Measurements from ENCODE around the gene RPS6KA5. TPM values are rescaled to one million over a fixed set of nuclear protein-coding genes. Genes with fewer than 3 reads are reported as not detected.
A peak's percentile ranks its signal among the peaks of the same experiment; 100 is the strongest.
"Not testable (repeated sequence)": the region's sequence is repeated elsewhere in the genome, so short reads cannot be mapped to it uniquely, and the experiment has no call there.

RPS6KA5 gene
- total RNA-seq, 1 experiment from 2014 or later = 3.3 TPM

DNA sequence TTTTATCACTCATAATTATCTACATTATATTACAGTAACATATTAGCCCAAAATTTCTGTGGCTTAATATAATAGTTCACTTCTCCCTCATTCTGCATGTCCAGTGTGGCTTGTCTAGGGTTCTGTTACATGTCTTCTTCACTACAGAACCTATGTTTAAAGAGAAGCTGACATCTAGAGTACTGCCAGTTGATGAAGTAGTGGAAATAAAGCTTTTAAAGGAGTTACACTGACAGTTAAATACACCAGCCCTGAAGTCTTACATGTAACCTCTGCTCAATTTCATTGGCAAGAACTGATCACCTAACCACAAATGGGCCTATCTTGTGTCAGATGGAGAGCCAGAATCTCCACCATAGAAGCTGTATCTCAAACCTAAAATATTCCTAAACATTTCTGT lies 32.9 kb downstream of the RPS6KA5 start:
- DNase-seq (ENCODE audit: low spot score) = no peak

DNA sequence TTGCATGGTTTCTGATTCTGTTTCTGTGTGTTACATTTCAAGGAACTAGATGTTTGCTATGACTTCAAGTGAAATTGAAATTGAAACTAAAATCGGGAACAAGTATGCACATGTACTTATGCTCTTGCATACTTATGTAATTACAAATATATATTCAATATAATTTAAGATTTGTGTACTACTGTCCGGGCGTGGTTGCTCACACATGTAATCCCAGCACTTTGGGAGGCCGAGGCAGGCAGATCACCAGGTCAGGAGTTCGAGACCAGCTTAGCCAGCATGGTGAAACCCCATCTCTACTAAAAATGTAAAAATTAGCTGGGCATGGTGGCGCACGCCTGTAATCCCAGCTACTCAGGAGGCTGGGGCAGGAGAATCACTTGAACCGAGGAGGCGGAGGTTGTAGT lies 37.8 kb downstream of the RPS6KA5 start:
- DNase-seq (ENCODE audit: low spot score) = not testable (repeated sequence)

DNA sequence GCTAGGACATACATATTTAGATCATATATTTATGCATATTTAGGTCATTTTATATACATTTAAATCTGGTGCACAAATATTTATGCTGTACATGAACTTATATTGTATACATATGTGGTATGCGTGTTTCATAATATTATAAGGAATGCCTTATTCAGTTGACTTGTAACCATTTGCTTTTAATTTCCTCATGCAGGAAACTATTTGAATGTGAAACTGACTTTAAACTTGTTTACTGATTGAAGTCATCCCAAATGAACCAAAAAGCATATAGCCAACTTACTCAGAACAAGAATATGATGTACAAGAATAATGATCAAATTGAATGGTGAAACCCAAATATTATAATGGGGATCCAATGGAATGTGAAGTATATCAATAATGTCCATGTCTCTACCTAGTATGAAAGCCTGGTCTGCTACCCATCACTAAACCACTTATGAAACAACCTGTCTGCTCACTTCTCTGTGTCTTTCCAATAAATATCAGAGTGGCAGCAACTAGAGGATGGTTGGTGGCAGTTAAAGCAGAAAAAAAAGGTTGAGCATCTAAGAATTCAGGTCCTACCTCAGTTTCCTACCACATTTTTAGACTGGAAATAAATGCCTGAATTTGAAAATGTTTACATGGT lies 38.3 kb downstream of the RPS6KA5 start:
- no peak for DNase-seq (ENCODE audit: low spot score)

DNA sequence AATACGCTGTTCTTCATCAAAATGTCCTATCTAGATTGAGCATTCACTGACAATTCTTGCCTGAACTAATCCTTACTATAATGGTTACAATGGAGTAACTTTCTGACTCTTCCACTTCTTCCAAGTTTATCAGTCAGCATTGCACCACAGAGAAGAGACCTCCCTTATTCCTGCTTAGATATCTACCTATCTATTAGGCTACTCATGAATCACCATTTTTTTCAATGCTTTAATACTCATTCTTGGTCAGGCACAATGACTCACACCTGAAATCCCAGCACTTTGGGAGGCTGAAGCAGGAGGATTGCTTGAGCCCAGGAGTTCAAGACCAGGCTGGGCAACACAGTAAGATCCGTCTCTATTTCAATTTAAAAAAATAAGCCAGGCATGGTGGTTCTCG lies 39.3 kb downstream of the RPS6KA5 start:
- DNase-seq (ENCODE audit: low spot score) = no peak

DNA sequence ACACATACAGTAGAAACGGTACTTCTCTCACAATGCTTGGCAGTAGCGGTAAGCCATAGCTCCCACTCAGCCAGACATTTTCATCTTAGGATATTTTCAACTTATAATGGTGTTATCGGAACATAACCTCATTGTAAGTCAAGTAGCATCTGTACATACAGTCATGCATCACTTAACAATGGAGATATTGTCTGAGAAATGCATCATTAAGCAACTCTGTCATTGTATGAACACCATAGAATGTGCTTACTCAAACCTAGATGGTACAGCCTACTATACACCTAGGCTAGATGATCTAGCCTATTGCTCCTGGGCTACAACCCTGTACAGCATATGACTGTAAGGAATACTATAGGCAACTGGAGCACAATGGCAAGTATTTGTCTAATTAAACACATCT lies 40.8 kb downstream of the RPS6KA5 start:
- no peak for DNase-seq (ENCODE audit: low spot score)

DNA sequence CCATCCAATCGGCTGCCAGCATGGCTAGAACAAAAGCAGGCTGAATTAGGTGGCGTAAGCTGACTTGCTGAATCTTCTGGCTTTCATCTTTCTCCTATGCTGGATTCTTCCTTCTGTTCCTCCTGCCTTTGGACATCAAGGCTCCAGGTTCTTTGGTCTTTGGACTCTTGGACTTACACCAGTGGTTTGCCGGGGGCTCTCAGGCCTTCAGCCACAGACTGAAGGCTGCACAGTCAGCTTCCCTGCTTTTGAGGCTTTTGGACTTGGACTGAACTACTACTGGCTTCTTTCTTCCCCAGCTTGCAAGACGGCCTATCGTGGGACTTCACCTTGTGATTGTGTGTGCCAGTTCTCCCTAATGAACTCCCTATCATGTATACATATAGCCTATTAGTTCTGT lies 42.0 kb downstream of the RPS6KA5 start:
- DNase-seq (ENCODE audit: low spot score) = no peak

DNA sequence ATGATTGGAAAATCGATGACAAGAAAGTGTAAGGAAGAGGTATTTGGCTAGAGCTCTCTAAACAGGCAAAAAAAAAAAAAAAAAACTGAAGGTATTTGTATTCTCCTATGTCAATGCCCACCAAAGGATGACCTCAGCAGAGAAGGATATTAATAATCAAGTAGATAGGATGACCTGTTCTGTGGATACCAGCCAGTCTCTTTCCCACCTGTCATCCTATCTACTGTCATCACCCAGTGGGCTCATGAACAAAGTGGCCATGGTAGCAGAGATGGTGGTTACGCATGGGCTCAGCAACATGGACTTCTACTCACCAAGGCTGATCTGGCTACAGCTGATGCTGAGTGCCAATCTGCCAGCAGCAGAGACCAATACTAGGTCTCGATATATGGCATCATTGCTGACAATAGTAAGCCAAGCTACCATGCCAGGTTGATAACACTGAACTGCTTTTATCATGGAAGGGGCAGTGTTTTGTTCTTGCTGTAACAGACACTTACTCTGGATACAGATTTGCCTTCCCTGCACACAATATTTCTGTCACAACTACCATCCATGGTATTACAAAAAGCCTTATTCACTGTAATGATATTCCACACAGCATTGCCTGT lies 43.5 kb downstream of the RPS6KA5 start:
- no peak for DNase-seq (ENCODE audit: low spot score)

DNA sequence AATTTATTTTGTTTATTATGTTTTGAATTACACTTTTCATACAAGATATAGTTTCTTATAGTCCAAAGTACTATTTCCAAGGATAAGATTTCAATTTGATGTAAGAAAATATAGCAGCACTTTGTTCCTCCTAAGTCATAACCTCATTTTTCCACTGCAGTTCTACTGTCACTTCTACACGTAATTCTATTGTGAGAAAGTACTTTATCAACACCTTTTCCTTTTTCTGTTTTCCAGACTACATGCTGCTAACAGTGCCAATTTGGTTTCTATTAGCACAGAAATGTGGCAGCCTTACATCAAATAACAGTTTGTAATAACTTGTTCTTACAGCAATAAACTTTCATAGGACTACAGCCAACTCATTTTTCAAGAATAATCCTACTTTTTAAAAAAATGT lies 45.0 kb downstream of the RPS6KA5 start:
- no peak for DNase-seq (ENCODE audit: low spot score)

DNA sequence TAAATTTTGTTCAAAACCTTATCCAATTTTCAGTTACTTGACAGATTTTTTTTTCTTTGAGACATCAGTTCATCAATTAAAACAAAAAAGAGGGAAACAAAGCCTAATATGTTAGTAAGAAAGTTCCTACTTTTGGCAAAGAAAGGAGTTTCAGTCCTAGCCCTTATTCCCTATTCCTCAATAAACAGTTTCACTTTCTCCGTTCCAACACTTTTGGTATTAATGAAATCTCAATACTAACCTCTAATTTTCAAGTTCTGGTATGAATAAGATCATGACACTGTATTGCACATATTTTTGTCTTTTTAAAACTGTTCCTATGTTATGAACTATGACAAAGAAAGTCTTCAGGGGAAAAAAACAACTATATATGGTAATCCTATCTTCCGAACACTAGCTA lies 48.4 kb downstream of the RPS6KA5 start:
- DNase-seq (ENCODE audit: low spot score) = no peak

DNA sequence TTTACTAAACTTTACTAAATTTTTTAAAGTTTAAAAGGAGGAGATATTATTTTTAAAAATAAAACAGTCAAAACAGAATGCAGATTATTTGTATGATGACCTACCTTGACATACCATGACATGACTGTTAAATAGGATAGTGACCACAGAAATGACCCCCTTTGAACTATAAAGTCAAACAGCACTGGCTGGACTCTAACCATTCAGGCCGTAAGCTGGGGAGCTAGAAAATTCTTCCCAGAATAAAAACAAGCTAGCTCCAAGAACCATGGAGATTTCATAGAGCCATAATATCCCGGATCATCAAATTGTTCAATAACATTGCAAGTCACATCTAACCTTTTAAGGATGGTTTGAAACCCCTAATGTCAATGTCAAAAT lies 50.3 kb downstream of the RPS6KA5 start:
- DNase-seq (ENCODE audit: low spot score) = no peak

DNA sequence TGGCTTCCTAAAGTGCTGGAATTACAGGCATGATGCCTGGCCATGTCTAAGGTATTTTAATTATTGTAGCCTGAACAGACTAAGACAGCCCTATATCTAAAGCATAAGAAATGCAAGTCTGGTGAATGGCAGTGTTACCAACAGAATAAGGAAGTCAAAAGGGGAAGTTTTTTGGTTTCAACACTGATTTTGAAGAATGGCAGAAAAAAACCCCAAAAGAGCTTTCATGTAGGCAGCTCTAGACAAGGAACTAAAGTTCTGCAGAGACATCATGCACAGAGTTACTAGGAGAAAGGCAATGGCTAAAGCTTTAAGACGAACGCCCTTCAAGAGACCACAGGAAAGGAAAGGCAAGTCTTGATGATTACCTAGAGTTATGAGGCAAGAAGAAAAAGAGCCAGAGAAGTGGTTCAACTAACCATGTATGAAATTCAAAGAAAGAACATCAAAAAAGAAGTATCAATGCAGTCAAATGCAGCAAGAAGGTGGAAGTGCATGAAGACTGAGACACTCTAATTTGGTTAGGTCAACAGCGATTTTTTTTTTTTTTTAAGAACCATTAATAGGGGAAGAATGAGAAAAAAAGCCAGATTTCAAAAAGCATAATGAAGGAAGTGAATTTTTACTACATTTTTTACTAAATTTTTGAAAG lies 50.8 kb downstream of the RPS6KA5 start:
- no peak for DNase-seq (ENCODE audit: low spot score)

DNA sequence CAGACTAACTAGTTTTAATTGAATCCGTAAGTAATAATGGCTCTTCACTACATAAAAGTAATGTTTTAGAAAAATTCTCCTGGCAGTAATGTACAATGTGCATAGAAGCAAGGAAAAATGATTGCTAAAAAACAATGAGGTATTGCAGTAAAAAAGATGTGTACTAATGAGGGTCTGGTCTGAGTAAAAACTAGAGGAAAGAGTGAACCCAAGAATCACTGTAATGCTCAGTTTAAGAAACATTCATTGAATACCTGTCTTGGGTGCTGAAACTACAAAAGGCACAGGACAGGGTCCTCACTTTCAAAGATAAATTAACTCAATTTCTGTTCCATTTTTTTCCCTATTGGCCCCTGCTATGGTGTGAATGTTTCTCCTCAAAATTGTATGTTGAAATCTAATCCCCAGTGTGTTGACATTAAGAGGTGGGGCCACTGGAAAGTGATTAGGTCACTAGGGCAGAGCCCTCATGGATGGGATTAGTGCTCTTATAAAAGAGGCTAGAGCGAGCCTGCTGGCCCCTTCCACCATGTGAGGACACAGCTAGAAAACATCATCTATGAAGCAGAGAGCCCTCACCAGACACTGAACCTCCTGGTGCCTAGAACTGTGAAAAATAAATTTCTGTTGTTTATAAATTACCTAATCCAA lies 51.6 kb downstream of the RPS6KA5 start:
- DNase-seq (ENCODE audit: low spot score) = no peak

DNA sequence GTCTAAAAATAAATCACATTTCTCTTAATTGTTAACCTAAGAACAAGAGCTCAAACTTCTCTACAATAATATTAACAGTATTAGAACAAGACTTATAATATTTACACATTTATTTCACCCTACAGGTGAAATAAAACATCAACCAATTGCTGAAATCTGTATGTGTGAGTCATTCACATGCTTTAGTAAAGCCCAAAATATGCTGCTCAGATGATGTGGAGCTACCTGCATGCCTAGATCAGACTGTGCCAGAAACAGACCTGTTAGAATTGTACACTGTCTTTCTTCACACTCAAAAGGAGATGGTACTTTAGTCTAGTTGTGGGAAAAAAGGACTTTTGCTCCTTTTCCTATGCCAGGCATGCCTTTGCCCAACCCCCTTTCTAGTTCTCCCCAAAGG lies 54.7 kb downstream of the RPS6KA5 start:
- DNase-seq (ENCODE audit: low spot score) = no peak

DNA sequence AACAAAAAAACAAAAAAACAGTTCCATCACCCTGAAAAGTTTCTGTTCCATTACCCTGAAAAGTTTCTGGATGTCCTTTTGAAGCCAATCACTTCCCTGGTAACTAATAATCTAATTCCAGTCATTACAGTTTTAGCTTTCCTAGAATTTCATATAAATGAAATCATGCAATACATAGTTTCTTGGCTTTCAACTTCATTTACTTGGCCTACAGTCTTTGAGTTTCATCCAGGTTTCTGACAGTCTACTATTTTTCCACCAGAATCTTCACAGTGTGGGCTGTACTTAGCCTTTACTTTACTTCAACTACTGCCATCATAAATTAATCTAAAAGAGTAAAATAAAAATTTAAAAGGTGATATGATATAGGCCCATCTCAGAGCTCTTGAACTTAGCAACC lies 55.5 kb downstream of the RPS6KA5 start:
- no peak for DNase-seq (ENCODE audit: low spot score)

DNA sequence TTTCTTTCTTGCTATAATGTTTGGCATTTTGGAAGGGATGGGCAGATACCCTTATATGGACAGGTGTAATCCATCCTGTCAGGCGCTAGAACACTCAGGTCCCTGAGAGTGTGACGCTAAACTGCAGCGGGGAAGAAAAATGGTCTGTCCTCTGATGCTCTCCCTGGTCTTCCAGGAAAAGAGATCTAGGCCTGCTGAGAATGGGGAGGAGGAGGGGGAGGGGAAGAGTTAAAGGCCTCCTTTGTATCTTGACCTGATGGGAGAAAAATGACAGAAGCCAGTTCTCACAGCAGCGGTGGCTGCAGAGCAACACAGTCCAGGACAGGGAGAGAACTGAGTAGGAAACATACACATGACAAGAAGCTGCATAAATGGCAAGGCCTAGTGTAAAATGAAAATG lies 61.1 kb downstream of the RPS6KA5 start:
- DNase-seq (ENCODE audit: low spot score) = no peak

DNA sequence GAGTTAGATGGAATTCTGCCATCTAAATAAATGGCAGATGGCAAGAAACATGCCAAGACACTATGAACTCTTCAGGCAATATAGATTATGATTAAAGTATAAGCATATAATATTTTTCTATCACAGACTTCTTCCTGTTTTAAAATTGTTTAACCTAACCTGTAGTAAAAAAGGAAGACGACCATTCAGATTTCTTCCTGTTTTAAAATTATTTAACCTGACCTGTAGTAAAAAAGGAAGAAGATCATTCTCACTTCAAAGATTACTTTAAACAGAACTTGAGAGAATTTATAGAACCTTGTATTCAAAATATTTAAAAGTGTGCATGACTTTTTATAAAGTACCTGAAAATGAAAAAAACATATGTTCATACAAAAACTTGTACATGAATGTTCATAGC lies 63.5 kb downstream of the RPS6KA5 start:
- DNase-seq (ENCODE audit: low spot score) = no peak

DNA sequence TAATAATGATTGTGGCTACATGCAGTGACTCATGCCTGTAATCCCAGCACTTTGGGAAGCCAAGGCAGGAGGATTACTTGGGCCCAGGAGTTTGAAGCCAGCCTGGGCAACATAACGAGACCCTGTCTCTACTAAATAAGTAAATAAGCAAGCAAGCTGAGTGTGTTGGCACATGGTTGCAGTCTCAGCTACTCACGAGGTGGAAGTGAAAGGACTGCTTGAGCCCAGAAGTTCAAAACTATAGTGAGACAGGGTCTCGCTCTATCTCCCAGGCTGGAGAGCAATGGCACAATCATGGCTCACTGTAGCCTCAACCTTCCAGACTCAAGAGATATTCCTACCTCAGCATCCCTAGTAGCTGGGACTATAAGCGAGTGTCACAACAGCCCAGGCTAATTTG lies 64.7 kb downstream of the RPS6KA5 start:
- DNase-seq (ENCODE audit: low spot score) = peak; percentile 16

DNA sequence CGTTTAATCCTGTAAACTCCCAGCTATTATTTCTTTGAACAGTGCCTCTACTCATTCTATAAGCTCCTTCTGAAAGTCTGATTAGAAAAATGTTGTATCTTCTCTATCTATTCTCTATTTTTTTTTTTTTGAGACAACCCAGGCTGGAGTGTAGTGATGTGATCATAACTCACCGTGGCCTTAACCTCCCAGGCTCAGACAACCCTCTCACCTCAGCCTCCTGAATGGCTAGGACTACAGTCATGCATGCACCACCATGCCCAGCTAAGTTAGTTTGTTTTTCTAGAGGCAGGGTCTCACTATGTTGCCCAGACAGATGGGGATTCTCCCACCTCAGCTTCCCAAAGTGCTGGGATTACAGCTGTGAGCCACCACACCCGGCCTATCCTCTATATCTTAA lies 66.6 kb downstream of the RPS6KA5 start:
- no peak for DNase-seq (ENCODE audit: low spot score)

DNA sequence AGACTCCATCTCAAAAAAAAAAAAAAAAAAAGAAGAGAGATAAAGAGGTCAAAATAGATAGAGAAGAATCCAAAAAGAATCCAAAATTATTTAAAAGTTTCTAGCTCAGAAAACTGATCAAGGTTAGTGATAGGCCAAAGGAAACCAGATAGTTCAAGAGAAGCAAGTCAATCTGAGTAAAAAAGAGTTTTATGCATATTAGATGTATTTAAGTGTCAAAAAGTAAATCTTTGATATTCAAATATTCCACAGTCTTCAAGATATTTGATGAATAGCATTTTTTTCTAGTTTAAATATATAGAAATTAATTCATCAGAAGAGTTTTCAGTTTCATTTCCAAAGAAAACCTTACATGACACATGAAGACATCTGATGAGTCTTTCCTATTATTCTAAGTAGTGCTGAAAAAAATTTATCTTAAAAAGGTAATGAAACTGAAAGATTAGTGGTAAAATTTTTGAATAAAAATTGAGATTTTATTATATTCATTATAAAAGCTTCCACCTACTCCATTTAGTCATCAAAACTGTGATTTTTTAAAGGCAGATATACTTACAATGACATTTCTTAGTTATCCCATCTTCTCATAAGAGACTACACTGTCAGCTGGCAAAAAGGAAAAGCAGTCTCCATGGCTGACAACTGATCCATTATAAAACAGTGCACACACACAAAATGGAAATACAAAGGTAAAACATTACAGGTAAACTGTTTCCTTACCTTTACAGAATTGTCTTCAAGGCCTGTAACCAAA lies 68.6 kb downstream of the RPS6KA5 start:
- DNase-seq (ENCODE audit: low spot score) = no peak

DNA sequence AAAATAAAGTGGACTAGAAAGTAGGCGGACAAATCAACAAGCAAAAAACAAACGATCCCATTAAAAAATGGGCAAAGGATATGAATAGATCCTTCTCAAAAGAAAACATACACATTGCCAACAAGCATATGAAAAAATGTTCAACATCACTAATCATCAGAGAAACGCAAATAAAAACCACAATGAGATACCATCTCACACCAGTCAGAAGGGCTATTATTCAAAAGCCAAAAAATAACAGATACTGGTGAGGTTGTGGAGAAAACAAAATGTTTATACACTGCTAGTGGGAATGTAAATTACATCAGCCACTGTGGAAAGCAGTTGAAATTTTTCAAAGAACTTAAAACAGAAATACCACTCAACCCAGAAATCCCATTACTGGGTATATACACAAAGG lies 70.3 kb downstream of the RPS6KA5 start:
- no peak for DNase-seq (ENCODE audit: low spot score)

DNA sequence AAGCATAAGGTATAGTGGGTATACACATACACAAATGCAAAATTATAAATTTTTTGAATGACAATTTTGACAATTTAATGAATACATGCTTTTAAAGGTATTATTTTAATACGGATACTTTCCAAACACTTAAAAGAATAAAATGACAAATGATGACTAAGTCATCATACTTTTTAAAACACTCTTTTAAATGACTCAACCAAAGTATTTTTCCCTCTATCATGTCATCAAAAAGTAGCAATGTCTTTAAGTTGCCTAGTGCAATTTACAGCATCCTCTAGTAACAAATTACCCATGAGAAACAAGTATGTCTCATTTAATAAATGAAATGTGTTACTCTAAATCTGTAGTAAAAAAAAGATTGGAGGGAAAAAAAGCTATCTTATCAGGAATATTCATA lies 73.3 kb downstream of the RPS6KA5 start:
- DNase-seq (ENCODE audit: low spot score) = no peak

DNA sequence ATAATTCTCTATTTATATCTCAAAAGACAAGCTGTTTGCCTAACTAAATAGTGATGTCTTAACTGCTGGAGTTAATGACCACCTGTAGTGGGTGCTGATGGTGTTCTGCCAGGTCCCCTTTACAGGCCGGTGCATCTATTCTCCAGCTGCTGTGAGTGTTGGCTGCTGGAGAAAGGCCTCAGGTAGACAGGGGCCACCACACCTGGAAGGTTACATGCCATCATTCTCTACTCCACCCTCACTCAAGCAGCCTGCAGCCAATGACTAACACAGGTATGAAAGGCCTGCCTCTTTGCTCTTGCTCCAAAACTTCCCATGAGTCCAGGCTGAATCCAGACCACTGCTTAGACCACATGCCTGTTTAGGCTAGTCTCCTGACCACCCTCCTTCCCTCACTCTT lies 73.9 kb downstream of the RPS6KA5 start:
- no peak for DNase-seq (ENCODE audit: low spot score)

All from H4 (cell line).